Natural killer cell (primary cell): ENCODE measurements around the gene RPL27. TPM values are rescaled to one million over a fixed set of nuclear protein-coding genes. Genes with fewer than 3 reads are reported as not detected.

Source experiments
- ATAC-seq, 3 donors: fragments of 150-1000 bp in 2 of 3; fragments of 200-7000 bp in 1 of 3; cut with Tn5 transposase; 1 replicate in 1 of 3; 2 replicates in 2 of 3; pipeline ENCODE4 v1.10.0; 2021; ENCODE audit warnings: mild to moderate bottlenecking in 2 of 3, moderate library complexity in 2 of 3
- DNase-seq, 2 donors: peaks; one replicate each; pipeline versions ENCODE4 v3.0.0 to v3.0.0-alpha.2; 2013 to 2021; ENCODE audit warnings: mixed read lengths in 1 of 2
- H3K27ac ChIP-seq: one replicate; pipeline ENCODE4 v1.5.1; 2013; ENCODE audit warnings: mild to moderate bottlenecking, low read length
- H3K27me3 ChIP-seq: one replicate; pipeline ENCODE4 v1.6.1; 2013; ENCODE audit warnings: low read length; ENCODE audit not compliant: control insufficient read depth, insufficient read depth
- H3K36me3 ChIP-seq: one replicate; pipeline ENCODE4 v1.6.1; 2013; ENCODE audit warnings: low read length; ENCODE audit not compliant: control insufficient read depth, insufficient read depth
- H3K4me1 ChIP-seq: one replicate; pipeline ENCODE4 v1.6.1; 2013; ENCODE audit warnings: low read length; ENCODE audit not compliant: control insufficient read depth, insufficient read depth
- H3K4me3 ChIP-seq: one replicate; pipeline ENCODE4 v1.5.1; 2013; ENCODE audit warnings: low read length
- H3K9me3 ChIP-seq: one replicate; pipeline ENCODE4 v1.6.1; 2013; ENCODE audit warnings: low read length; ENCODE audit not compliant: control insufficient read depth, insufficient read depth
- H3K27ac Mint-ChIP-seq, 2 donors: one replicate each; pipeline ENCODE4 v1.8.0; 2022; ENCODE audit warnings: mild to moderate bottlenecking in 2 of 2, mixed read lengths in 2 of 2, moderate library complexity in 1 of 2
- H3K27me3 Mint-ChIP-seq, 2 donors: one replicate each; pipeline ENCODE4 v1.8.0; 2022; ENCODE audit warnings: low read depth in 2 of 2, mixed read lengths in 2 of 2
- H3K36me3 Mint-ChIP-seq: one replicate; pipeline ENCODE4 v1.8.0; 2022; ENCODE audit warnings: mixed read lengths
- H3K4me1 Mint-ChIP-seq, 2 donors: one replicate each; pipeline ENCODE4 v1.8.0; 2022; ENCODE audit warnings: mixed read lengths in 2 of 2
- H3K4me3 Mint-ChIP-seq: one replicate; pipeline ENCODE4 v1.8.0; 2022; ENCODE audit warnings: mild to moderate bottlenecking, moderate library complexity, mixed read lengths
- H3K9me3 Mint-ChIP-seq, 2 donors: one replicate each; pipeline ENCODE4 v1.8.0; 2022; ENCODE audit warnings: mixed read lengths in 2 of 2
- CTCF ChIP-seq: fragments of 200-600 bp; IDR thresholded peaks from one replicate; pipeline ENCODE4 v1.8.0; 2022; ENCODE audit warnings: antibody characterized with exemption
- WGBS: methylation state at CpG from one replicate; pipeline ENCODE4 v1.1.7; 2013; ENCODE audit warnings: missing lambda C conversion rate; ENCODE audit not compliant: insufficient coverage; 5-methylcytosine and 5-hydroxymethylcytosine counted together
- intact Hi-C: fragments of 100-400 bp; cut with micrococcal nuclease; formaldehyde crosslinking; loops from one replicate; pipeline ENCODE4 v1.14.2; 2022
- total RNA-seq, 4 donors: library from RNA; stranded (reverse); fragments of 120-200 nt in 1 of 4; gene quantifications; one replicate each; pipeline versions ENCODE4 v1.2.3 to v1.2.4, GENCODE V29; 2013 to 2022

Gene RPL27
- total RNA-seq, 3 donors from 2014 or later (not counting 1 experiment from before 2014, with no cell fraction given) = 555 to 671 (median 608) TPM

GRCh38 chr17:43025290-43025657 lies 27.1 kb downstream of the RPL27 start:
- H3K9me3 ChIP-seq = no peaks in the 10 kb centered on the region
- Mint-ChIP-seq H3K36me3 (no peaks in the 10 kb centered on the region), H3K4me3 (peak overlapping the region; percentile 82), H3K9me3 (no peaks in the 10 kb centered on the region), H3K27ac (peak overlapping the region; percentile 81 to 95), H3K27me3 (no peaks in the 10 kb centered on the region), H3K4me1 (peaks cover 10 to 26% of the 10 kb centered on the region in 2 donors)
- H3K27me3 ChIP-seq = no peaks in the 10 kb centered on the region
- DNase-seq = no peak
- H3K27ac ChIP-seq = no peak overlapping the region
- 14% methylated on average over 27 of the region's 27 CpGs for WGBS
- intact Hi-C loops = loop anchor here (2.0 to 10.0 kb wide), 4 partner anchors 100 to 458 kb away; partner anchors contain the start of genes BRCA1 and DHX8
- H3K4me1 ChIP-seq = peaks cover 34% of the 10 kb centered on the region
- no peaks in the 10 kb centered on the region for H3K36me3 ChIP-seq
- TF ChIP-seq CTCF = no peak
- H3K4me3 ChIP-seq = peak overlapping the region; percentile 18
- no peak for ATAC-seq

DNA sequence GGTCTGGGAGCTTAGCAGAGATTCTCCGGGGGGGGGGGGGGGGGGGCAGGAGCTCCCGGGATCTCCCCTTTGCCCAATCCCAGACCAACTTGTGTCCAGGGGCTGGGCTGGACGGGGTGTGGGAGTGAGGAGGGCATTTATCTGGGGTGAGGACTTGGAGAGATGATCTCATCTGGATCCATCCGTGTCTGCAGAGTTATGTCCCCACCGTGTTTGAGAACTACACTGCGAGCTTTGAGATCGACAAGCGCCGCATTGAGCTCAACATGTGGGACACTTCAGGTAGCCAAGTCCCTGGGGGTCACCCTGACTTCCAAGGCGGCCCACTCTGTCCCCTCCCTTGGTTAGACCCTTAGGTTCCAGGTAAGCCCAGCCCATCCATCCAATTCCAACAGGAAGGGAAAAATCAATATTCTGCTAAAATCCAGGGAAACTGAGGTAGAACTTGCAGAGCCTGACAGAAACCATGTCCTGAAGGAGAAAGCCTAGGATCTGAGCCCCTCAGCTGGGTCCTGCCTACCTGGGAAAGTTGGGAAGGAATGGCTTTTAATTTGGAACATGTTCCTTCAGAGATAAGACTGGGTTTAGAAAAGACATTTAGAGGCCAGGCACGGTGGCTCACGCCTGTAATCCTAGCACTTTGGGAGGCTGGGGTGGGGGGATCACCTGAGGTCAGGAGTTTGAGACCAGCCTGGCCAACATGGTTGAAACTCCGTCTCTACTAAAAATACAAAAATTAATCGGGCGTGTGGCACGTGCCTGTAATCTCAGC lies 27.7 kb downstream of the RPL27 start:
- Mint-ChIP-seq H3K9me3 (no peaks in the 10 kb centered on the region), H3K4me1 (peaks cover 10 to 22% of the 10 kb centered on the region in 2 donors), H3K27ac (peak overlapping the region in 1 of 2 donors; percentile 95), H3K4me3 (peak overlapping the region; percentile 82), H3K36me3 (no peaks in the 10 kb centered on the region), H3K27me3 (no peaks in the 10 kb centered on the region)
- ATAC-seq (no peak), DNase-seq (peak in 1 of 2 donors; percentile 34)
- TF ChIP-seq CTCF = no peak
- H3K27me3 ChIP-seq = no peaks in the 10 kb centered on the region
- no peaks in the 10 kb centered on the region for H3K36me3 ChIP-seq
- no peak overlapping the region for H3K4me3 ChIP-seq
- H3K9me3 ChIP-seq = no peaks in the 10 kb centered on the region
- intact Hi-C loops = loop anchor here (2.0 to 10.0 kb wide), 4 partner anchors 99 to 457 kb away; partner anchors contain the start of genes BRCA1 and DHX8
- no peak overlapping the region for H3K27ac ChIP-seq
- WGBS = 77% methylated on average over 15 of the region's 16 CpGs
- peaks cover 32% of the 10 kb centered on the region for H3K4me1 ChIP-seq

DNA sequence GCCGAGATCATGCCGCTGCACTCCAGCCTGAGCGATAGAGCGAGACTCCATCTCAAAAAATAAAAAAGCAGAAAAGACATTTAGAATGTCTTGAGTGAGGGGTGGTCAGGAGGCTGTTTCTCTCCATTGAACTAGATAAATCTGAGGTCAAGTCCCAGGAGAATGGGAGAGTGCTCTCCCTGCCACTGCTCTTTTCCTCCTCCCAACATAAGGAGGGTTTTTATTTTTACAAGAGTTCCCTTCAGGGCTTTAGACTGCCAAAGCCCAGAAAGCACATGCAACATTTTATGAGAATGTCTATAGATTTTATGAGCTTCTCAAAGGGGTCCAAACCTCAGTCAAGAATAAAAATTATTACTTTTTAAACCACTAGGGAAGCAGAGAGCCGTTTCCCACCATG lies 28.4 kb downstream of the RPL27 start:
- ATAC-seq (no peak), DNase-seq (peak in 1 of 2 donors; percentile 39)
- Histone ChIP-seq H3K4me3 (no peak overlapping the region), H3K9me3 (no peaks in the 10 kb centered on the region), H3K27me3 (no peaks in the 10 kb centered on the region), H3K4me1 (peaks cover 25% of the 10 kb centered on the region), H3K27ac (no peak overlapping the region), H3K36me3 (no peaks in the 10 kb centered on the region)
- Mint-ChIP-seq H3K9me3 (no peaks in the 10 kb centered on the region), H3K27me3 (no peaks in the 10 kb centered on the region), H3K4me1 (peaks cover 10 to 19% of the 10 kb centered on the region in 2 donors), H3K36me3 (no peaks in the 10 kb centered on the region), H3K4me3 (peak overlapping the region; percentile 35), H3K27ac (peak overlapping the region in 1 of 2 donors; percentile 14)
- WGBS = 61% methylated on average over 2 of the region's 5 CpGs
- intact Hi-C loops = loop anchor here (10.0 kb wide), 3 partner anchors 98 to 338 kb away; partner anchors contain the start of gene BRCA1
- no peak for TF ChIP-seq CTCF
